Nephron progenitor cell (in vitro differentiated cells): Measurements from ENCODE around the gene SLC2A2.

Source experiments
- DNase-seq: peaks from one replicate; pipeline ENCODE4 v3.0.0; 2021
- H3K27ac Mint-ChIP-seq: 2 replicates; pipeline ENCODE4 v1.8.0; 2021; ENCODE audit warnings: mild to moderate bottlenecking, moderate library complexity, mixed read lengths
- H3K27me3 Mint-ChIP-seq: 2 replicates; pipeline ENCODE4 v1.8.0; 2021; ENCODE audit warnings: mild to moderate bottlenecking, low read depth, mixed read lengths; ENCODE audit not compliant: poor library complexity
- H3K36me3 Mint-ChIP-seq: 2 replicates; pipeline ENCODE4 v1.8.0; 2021; ENCODE audit warnings: low read depth, mixed read lengths
- H3K4me1 Mint-ChIP-seq: 2 replicates; pipeline ENCODE4 v1.8.0; 2021; ENCODE audit warnings: mixed read lengths
- H3K4me3 Mint-ChIP-seq: 2 replicates; pipeline ENCODE4 v1.8.0; 2021; ENCODE audit warnings: mild to moderate bottlenecking, moderate library complexity, mixed read lengths
- H3K9me3 Mint-ChIP-seq: 2 replicates; pipeline ENCODE4 v1.8.0; 2021; ENCODE audit warnings: mild to moderate bottlenecking, moderate library complexity, mixed read lengths
- CTCF ChIP-seq: fragments of 200-600 bp; sonication (generic); IDR thresholded peaks from 2 replicates; pipeline ENCODE4 v1.5.0; 2021; ENCODE audit warnings: antibody characterized with exemption

SLC2A2 gene

GRCh38 chr3:171026597-171027293, at the start of gene SLC2A2:
Gene SLC2A2 (minus strand): TSS chr3:171026720. CDS start chr3:171026670, 50 bp downstream.
- no peak within 1 kb of the TSS for H3K4me3 Mint-ChIP-seq
- DNase-seq, result no peak

DNA sequence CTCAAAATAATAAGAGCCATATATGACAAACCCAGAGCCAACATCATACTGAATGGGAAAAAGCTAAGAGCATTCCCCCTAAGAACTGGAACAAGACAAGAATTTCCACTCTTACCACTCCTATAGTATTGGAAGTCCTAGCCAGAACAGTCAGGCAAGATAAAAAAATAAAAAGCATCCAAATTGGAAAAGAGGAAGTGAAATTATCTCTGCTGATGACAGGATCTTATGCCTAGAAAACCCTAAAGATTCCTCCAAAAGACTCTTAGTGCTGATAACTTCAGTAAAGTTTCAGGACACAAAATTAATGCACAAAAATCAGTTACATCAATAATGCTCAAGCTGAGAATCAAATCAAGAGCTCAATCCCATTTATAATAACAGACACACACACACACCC, 45.9 kb upstream of the SLC2A2 start:
- Mint-ChIP-seq H3K4me1 (no peaks in the 10 kb centered on the region), H3K27ac (no peak overlapping the region), H3K4me3 (no peak overlapping the region), H3K36me3 (peaks cover 20% of the 10 kb centered on the region), H3K9me3 (no peaks in the 10 kb centered on the region), H3K27me3 (no peaks in the 10 kb centered on the region)
- no peak for DNase-seq
- no peak for TF ChIP-seq CTCF

More at GRCh38 chr3:171026597-171027293, at the start of gene SLC2A2:
- no peaks in the 10 kb centered on the region for H3K27me3 Mint-ChIP-seq
- H3K9me3 Mint-ChIP-seq, result no peaks in the 10 kb centered on the region
- H3K4me1 Mint-ChIP-seq, result no peaks in the 10 kb centered on the region
- no peaks in the 10 kb centered on the region for H3K36me3 Mint-ChIP-seq
- no peak for TF ChIP-seq CTCF
- no peak within 1 kb of the TSS for H3K27ac Mint-ChIP-seq

- H3K27me3 Mint-ChIP-seq, result peaks cover 3% of the 10 kb centered on the region
- H3K9me3 Mint-ChIP-seq, result no peaks in the 10 kb centered on the region
- H3K4me1 Mint-ChIP-seq, result no peaks in the 10 kb centered on the region
- TF ChIP-seq CTCF, result no peak
- peaks cover 44% of the 10 kb centered on the region for H3K36me3 Mint-ChIP-seq
- no peak for DNase-seq
- no peak overlapping the region for H3K27ac Mint-ChIP-seq
- H3K4me3 Mint-ChIP-seq, result no peak overlapping the region
Observed at GRCh38 chr3:171068658-171069057, 42.1 kb upstream of the SLC2A2 start.

DNA sequence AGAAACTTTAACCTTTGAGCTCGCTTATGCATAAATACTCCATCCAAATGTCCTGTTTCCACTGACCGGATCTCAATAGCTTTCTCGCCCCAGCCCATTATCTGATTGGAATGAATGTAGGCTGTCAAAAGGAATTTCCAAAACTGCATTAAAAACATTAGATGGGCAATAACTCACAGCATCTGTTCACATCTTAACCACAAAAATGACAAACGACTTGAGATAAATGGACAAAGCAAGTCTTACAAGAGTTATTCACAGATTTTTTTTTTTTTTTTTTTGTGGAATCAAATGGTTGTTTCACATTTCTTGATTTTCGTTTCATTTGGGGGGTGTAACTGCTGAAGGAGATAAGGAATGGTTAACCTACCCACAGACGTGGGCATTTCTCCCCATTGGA, 39.7 kb upstream of the SLC2A2 start:
- Mint-ChIP-seq H3K36me3 (peaks cover 48% of the 10 kb centered on the region), H3K27ac (no peak overlapping the region), H3K4me3 (no peak overlapping the region), H3K4me1 (no peaks in the 10 kb centered on the region), H3K27me3 (peaks cover 3% of the 10 kb centered on the region), H3K9me3 (no peaks in the 10 kb centered on the region)
- no peak for DNase-seq
- TF ChIP-seq CTCF, result no peak

GRCh38 chr3:171065732-171066131, 39.2 kb upstream of the SLC2A2 start:
- H3K27ac Mint-ChIP-seq, result no peak overlapping the region
- no peak overlapping the region for H3K4me3 Mint-ChIP-seq
- H3K4me1 Mint-ChIP-seq, result no peaks in the 10 kb centered on the region
- peaks cover 3% of the 10 kb centered on the region for H3K27me3 Mint-ChIP-seq
- no peak for DNase-seq
- H3K36me3 Mint-ChIP-seq, result peaks cover 48% of the 10 kb centered on the region
- H3K9me3 Mint-ChIP-seq, result no peaks in the 10 kb centered on the region
- TF ChIP-seq CTCF, result no peak

DNA sequence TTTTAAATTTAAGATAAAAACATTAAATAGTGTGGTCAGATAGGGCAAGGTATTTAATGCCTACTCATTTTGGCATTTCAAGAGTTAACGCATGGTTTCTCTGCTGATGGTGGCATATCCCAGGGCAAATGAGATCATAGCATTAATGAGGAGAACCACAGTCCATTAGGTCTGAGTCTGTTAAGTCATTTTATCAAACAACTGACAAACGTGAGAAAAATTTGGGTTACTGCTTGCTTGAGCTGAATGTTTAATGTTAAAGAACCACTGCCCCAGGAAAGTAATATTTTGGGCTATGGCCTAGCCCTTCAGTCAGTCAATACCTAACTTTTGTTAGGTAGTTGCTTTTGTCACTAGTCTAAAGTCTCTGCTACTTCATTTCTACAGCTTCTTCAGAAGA, 37.9 kb upstream of the SLC2A2 start:
- DNase-seq, result no peak
- H3K4me3 Mint-ChIP-seq, result no peak overlapping the region
- H3K36me3 Mint-ChIP-seq, result peaks cover 38% of the 10 kb centered on the region

More for the DNA sequence above, 37.9 kb upstream of the SLC2A2 start:
- Mint-ChIP-seq H3K27ac (no peak overlapping the region), H3K4me1 (no peaks in the 10 kb centered on the region), H3K27me3 (peaks cover 3% of the 10 kb centered on the region), H3K9me3 (no peaks in the 10 kb centered on the region)
- TF ChIP-seq CTCF, result no peak
